NCI-H2107 treated with DMSO at 0.1 percent for 48 hours (cell line): ENCODE measurements around the gene CCL14.
"Not testable (repeated sequence)": the region's sequence is repeated elsewhere in the genome, so short reads cannot be mapped to it uniquely, and the experiment has no call there.

Experiments used
- DNase-seq: peaks from one replicate; lab custom pipeline; 2025; ENCODE audit not compliant: unreplicated experiment; lab: John Stamatoyannopoulos, UW

The CCL14 gene

GRCh38 chr17:35986643-35987042 lies at the start of gene CCL14:
Gene CCL14, minus strand, starts transcription at chr17:35986729. Its CDS starts 80 bp downstream, at chr17:35986649.
- DNase-seq: no peak

GRCh38 chr17:36036235-36036634 lies 49.7 kb upstream of the CCL14 start:
- DNase-seq: no peak

- DNase-seq: no peak
Measured at GRCh38 chr17:36034127-36034526, 47.6 kb upstream of the CCL14 start.

- DNase-seq: no peak
Measured at GRCh38 chr17:36030956-36031355, 44.4 kb upstream of the CCL14 start.

- DNase-seq: no peak
Measured at GRCh38 chr17:36027761-36028160, 41.2 kb upstream of the CCL14 start.

- DNase-seq: no peak
Measured at GRCh38 chr17:36024106-36024869, 37.8 kb upstream of the CCL14 start.

- DNase-seq: no peak
Measured at GRCh38 chr17:36019423-36019822, 32.9 kb upstream of the CCL14 start.

- no peak for DNase-seq
Measured at GRCh38 chr17:36017799-36018198, 31.3 kb upstream of the CCL14 start, which contains the start of gene CCL23. Gene CCL23, minus strand, starts transcription at chr17:36017972. Its CDS starts 75 bp downstream, at chr17:36017897.

- no peak for DNase-seq
Measured at GRCh38 chr17:36016555-36016954, 30.0 kb upstream of the CCL14 start.

GRCh38 chr17:36015895-36016294 lies 29.4 kb upstream of the CCL14 start:
- not testable (repeated sequence) for DNase-seq

- no peak for DNase-seq
Measured at GRCh38 chr17:36014946-36015345, 28.4 kb upstream of the CCL14 start.

- no peak for DNase-seq
Measured at GRCh38 chr17:36011201-36011600, 24.7 kb upstream of the CCL14 start.

- DNase-seq: no peak
Measured at GRCh38 chr17:36008998-36009665, 22.6 kb upstream of the CCL14 start.

- DNase-seq: no peak
Measured at GRCh38 chr17:36004594-36005108, 18.1 kb upstream of the CCL14 start.

- DNase-seq: no peak
Measured at GRCh38 chr17:36002631-36003030, 16.1 kb upstream of the CCL14 start.

- peak; percentile 12 for DNase-seq
Measured at GRCh38 chr17:36001862-36002603, 15.5 kb upstream of the CCL14 start.

- no peak for DNase-seq
Measured at GRCh38 chr17:36001110-36001771, 14.7 kb upstream of the CCL14 start, which contains the start of gene CCL15. Gene CCL15, minus strand, starts transcription at chr17:36001553. Its CDS starts 61 bp downstream, at chr17:36001492.

GRCh38 chr17:36000732-36001109 lies 14.2 kb upstream of the CCL14 start:
- DNase-seq: no peak

GRCh38 chr17:35998756-35999155 lies 12.2 kb upstream of the CCL14 start:
- no peak for DNase-seq

- DNase-seq: no peak
Measured at GRCh38 chr17:35998018-35998545, 11.6 kb upstream of the CCL14 start.

- not testable (repeated sequence) for DNase-seq
Measured at GRCh38 chr17:35995346-35995745, 8.8 kb upstream of the CCL14 start.
